A549 (cell line): ENCODE measurements around the gene PLD1.
"Not testable (repeated sequence)": the region's sequence is repeated elsewhere in the genome, so short reads cannot be mapped to it uniquely, and the experiment has no call there.

Source experiments
- BHLHE40 ChIP-seq: IDR thresholded peaks from 2 replicates; pipeline ENCODE4 v1.6.1; 2012; ENCODE audit warnings: low read depth, low read length, inconsistent platforms
- CHD2 ChIP-seq: fragments of 150-350 bp; IDR thresholded peaks from 2 replicates; pipeline ENCODE4 v1.6.1; 2014; ENCODE audit warnings: low read length; ENCODE audit not compliant: partially characterized antibody
- EHMT2 ChIP-seq: fragments of 200-600 bp; sonication (generic); IDR thresholded peaks from 2 replicates; pipeline ENCODE4 v1.6.1; 2016; ENCODE audit warnings: antibody characterized with exemption, low read depth, mild to moderate bottlenecking, moderate library complexity
- EP300 ChIP-seq, 2 experiments: fragments of >200 bp; sonication (Bioruptor Twin); formaldehyde crosslinking; IDR thresholded peaks; 2 replicates in 1 of 2; 3 replicates in 1 of 2; pipeline ENCODE4 v1.6.1; 2016 to 2017
- POLR2A ChIP-seq: IDR thresholded peaks from 2 replicates; pipeline ENCODE4 v1.6.1; 2012; ENCODE audit warnings: mild to moderate bottlenecking, low read length
- TF ChIP-seq, protein P1 (sequence below): IDR thresholded peaks from 2 replicates; pipeline ENCODE4 v1.6.1; 2012
- TF ChIP-seq, protein P2 (sequence below): fragments of >200 bp; sonication (Bioruptor Twin); formaldehyde crosslinking; IDR thresholded peaks from 3 replicates; pipeline ENCODE4 v1.5.1; 2016
- TF ChIP-seq, protein P3 (sequence below): fragments of 450-650 bp; IDR thresholded peaks from 2 replicates; pipeline ENCODE4 v1.6.1; 2014; ENCODE audit warnings: antibody characterized with exemption

DNA sequence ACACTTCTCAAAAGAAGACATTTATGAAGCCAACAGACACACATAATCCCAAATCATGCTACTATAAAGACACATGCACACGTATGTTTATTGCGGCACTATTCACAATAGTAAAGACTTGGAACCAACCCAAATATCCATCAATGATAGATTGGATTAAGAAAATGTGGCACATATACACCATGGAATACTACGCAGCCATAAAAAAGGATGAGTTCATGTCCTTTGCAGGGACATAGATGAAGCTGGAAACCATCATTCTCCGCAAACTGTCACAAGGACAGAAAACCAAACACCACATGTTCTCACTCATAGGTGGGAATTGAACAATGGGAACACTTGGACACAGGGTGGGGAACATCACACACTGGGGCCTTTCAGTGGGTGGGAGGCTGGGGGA lies 48.5 kb upstream of the PLD1 start:
- TF ChIP-seq, protein P1, sequence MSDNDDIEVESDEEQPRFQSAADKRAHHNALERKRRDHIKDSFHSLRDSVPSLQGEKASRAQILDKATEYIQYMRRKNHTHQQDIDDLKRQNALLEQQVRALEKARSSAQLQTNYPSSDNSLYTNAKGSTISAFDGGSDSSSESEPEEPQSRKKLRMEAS: not testable (repeated sequence)
- not testable (repeated sequence) for TF ChIP-seq POLR2A; EP300 (IDR thresholded peaks at IDR 0.05); EHMT2; BHLHE40; CHD2
- TF ChIP-seq, protein P2, sequence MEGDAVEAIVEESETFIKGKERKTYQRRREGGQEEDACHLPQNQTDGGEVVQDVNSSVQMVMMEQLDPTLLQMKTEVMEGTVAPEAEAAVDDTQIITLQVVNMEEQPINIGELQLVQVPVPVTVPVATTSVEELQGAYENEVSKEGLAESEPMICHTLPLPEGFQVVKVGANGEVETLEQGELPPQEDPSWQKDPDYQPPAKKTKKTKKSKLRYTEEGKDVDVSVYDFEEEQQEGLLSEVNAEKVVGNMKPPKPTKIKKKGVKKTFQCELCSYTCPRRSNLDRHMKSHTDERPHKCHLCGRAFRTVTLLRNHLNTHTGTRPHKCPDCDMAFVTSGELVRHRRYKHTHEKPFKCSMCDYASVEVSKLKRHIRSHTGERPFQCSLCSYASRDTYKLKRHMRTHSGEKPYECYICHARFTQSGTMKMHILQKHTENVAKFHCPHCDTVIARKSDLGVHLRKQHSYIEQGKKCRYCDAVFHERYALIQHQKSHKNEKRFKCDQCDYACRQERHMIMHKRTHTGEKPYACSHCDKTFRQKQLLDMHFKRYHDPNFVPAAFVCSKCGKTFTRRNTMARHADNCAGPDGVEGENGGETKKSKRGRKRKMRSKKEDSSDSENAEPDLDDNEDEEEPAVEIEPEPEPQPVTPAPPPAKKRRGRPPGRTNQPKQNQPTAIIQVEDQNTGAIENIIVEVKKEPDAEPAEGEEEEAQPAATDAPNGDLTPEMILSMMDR: not testable (repeated sequence)
- TF ChIP-seq, protein P3, sequence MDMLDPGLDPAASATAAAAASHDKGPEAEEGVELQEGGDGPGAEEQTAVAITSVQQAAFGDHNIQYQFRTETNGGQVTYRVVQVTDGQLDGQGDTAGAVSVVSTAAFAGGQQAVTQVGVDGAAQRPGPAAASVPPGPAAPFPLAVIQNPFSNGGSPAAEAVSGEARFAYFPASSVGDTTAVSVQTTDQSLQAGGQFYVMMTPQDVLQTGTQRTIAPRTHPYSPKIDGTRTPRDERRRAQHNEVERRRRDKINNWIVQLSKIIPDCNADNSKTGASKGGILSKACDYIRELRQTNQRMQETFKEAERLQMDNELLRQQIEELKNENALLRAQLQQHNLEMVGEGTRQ: not testable (repeated sequence)
